CD4-positive, CD25-positive, alpha-beta regulatory T cell (primary cell): Measurements from ENCODE around the gene TMEM109. TPM values are rescaled to one million over a fixed set of nuclear protein-coding genes. Genes with fewer than 3 reads are reported as not detected.

Experiments
- ATAC-seq, 2 donors: fragments of 150-1000 bp; cut with Tn5 transposase; one replicate each; pipeline ENCODE4 v1.10.0; 2021; ENCODE audit warnings: low read depth in 2 of 2, moderate number of reproducible peaks in 2 of 2, moderate library complexity in 1 of 2
- DNase-seq, 3 donors: peaks; one replicate each; pipeline versions ENCODE4 v3.0.0 to v3.0.0-alpha.2; 2012 to 2022; ENCODE audit warnings: mixed read lengths in 1 of 3
- H3K27ac ChIP-seq: one replicate; pipeline ENCODE4 v1.7.0; 2013; ENCODE audit warnings: mild to moderate bottlenecking, low read length; ENCODE audit not compliant: insufficient read depth, poor library complexity, severe bottlenecking
- H3K27me3 ChIP-seq: one replicate; pipeline ENCODE4 v1.7.0; 2013; ENCODE audit warnings: low read length; ENCODE audit not compliant: control insufficient read depth, insufficient read depth
- H3K36me3 ChIP-seq: one replicate; pipeline ENCODE4 v1.7.0; 2013; ENCODE audit warnings: mild to moderate bottlenecking, low read length, moderate library complexity; ENCODE audit not compliant: control insufficient read depth, insufficient read depth
- H3K4me1 ChIP-seq: 2 replicates; pipeline ENCODE4 v1.7.0; 2013; ENCODE audit warnings: mild to moderate bottlenecking, low read length; ENCODE audit not compliant: insufficient read depth, control insufficient read depth, poor library complexity, severe bottlenecking
- H3K4me3 ChIP-seq: one replicate; pipeline ENCODE4 v1.7.0; 2013; ENCODE audit warnings: low read depth, mild to moderate bottlenecking, low read length, moderate library complexity
- H3K9me3 ChIP-seq, 2 experiments: 1 replicate in 1 of 2; 2 replicates in 1 of 2; pipeline ENCODE4 v1.7.0; 2013; ENCODE audit warnings: low read length in 2 of 2, mild to moderate bottlenecking in 1 of 2, moderate library complexity in 1 of 2; ENCODE audit not compliant: control insufficient read depth in 2 of 2
- H3K27ac Mint-ChIP-seq, 3 donors: one replicate each; pipeline ENCODE4 v1.8.0; 2020 to 2022; ENCODE audit warnings: mild to moderate bottlenecking in 3 of 3, mixed read lengths in 3 of 3, moderate library complexity in 2 of 3
- H3K27me3 Mint-ChIP-seq: one replicate; pipeline ENCODE4 v1.8.0; 2022; ENCODE audit warnings: mild to moderate bottlenecking, mixed read lengths
- H3K36me3 Mint-ChIP-seq: one replicate; pipeline ENCODE4 v1.8.0; 2020; ENCODE audit warnings: mixed read lengths
- H3K4me1 Mint-ChIP-seq, 4 donors: one replicate each; pipeline ENCODE4 v1.8.0; 2020 to 2022; ENCODE audit warnings: mixed read lengths in 4 of 4, mild to moderate bottlenecking in 1 of 4
- H3K4me3 Mint-ChIP-seq, 4 donors: one replicate each; pipeline ENCODE4 v1.8.0; 2020 to 2022; ENCODE audit warnings: mild to moderate bottlenecking in 4 of 4, mixed read lengths in 4 of 4, moderate library complexity in 3 of 4
- H3K9me3 Mint-ChIP-seq, 7 donors: one replicate each; pipeline ENCODE4 v1.8.0; 2020 to 2022; ENCODE audit warnings: mixed read lengths in 7 of 7, mild to moderate bottlenecking in 3 of 7, moderate library complexity in 2 of 7
- polyA plus RNA-seq, 4 donors: library from polyadenylated mRNA; unstranded; fragments of 300-500 nt; fragmentation: Illumina TruSeq; gene quantifications; one replicate each; pipeline ENCODE4 v1.2.3, GENCODE V29; 2021
- total RNA-seq: library from RNA; stranded (reverse); gene quantifications from one replicate; pipeline ENCODE4 v1.2.3, GENCODE V29; 2022

Gene TMEM109
- total and polyA plus RNA-seq, 5 donors from 2014 or later, result 49.9 to 215 (median 192) TPM

DNA sequence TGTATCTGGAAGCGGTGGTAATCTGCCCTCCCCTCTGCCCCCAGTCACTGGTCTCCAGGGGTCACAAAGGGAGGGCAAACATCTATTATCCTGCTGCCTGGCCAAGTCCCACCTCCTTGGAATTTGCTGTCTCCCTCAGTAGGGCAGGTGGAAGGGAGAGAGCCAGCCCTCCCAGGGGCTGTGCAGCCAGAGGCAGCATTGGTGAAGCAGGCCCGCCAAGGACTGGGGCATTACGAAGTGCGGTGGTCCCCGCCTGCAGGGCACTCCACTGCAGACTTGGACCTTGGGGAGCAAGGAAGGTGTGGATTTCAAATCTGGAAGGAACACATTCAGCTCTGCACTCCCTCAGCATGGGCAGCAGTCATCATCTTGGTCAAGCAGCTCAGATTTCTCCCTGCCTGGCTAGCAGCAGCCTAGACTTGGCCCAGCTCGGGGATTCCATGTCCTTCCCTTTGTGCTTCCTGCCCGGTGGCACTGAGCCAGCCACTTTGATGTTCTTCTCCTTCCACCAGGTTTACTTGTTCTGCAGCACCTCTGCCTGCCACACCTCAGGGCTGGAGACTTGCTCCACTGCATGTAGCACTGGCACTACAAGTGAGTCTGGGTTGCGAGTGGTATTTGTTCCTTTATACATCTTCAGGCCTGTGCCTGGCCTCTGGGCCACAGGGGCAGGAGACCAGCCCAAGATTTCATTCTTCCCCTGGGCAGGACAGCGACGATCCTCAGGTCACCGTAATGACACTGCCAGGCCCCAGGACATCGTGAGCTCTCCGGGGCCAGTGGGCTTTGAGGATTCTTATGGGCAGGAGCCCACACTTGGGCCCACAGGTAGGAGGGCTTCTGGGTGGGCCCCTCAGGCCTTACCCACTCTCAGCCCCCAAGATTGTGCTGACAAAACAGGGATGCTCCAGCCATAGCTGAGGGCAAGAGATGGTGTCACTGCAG is 39.3 kb upstream of the TMEM109 start:
- no peaks in the 10 kb centered on the region for H3K9me3 ChIP-seq
- H3K27ac ChIP-seq, result no peak overlapping the region
- ATAC-seq, result no peak
- peaks cover 7% of the 10 kb centered on the region for H3K36me3 ChIP-seq
- H3K27me3 ChIP-seq, result no peaks in the 10 kb centered on the region
- Mint-ChIP-seq H3K36me3 (peaks cover 6% of the 10 kb centered on the region), H3K27ac (peak overlapping the region in 2 of 3 donors; percentile 4 to 55), H3K4me1 (peaks cover 0 to 5% (median 3%) of the 10 kb centered on the region in 4 donors), H3K9me3 (no peaks in the 10 kb centered on the region), H3K4me3 (no peak overlapping the region), H3K27me3 (no peaks in the 10 kb centered on the region)
- no peaks in the 10 kb centered on the region for H3K4me1 ChIP-seq
- H3K4me3 ChIP-seq, result no peak overlapping the region
- no peak for DNase-seq

GRCh38 chr11:60875366-60876167 is 38.4 kb upstream of the TMEM109 start:
- Histone ChIP-seq H3K27ac (no peak overlapping the region), H3K36me3 (peaks cover 16% of the 10 kb centered on the region), H3K4me3 (no peak overlapping the region), H3K9me3 (no peaks in the 10 kb centered on the region), H3K4me1 (no peaks in the 10 kb centered on the region), H3K27me3 (no peaks in the 10 kb centered on the region)
- Mint-ChIP-seq H3K27me3 (no peaks in the 10 kb centered on the region), H3K4me1 (peaks cover 0 to 5% (median 3%) of the 10 kb centered on the region in 4 donors), H3K27ac (peak overlapping the region in 1 of 3 donors; percentile 14), H3K9me3 (no peaks in the 10 kb centered on the region), H3K36me3 (peaks cover 14% of the 10 kb centered on the region), H3K4me3 (no peak overlapping the region)
- ATAC-seq (no peak), DNase-seq (no peak)

- DNase-seq (no peak), ATAC-seq (no peak)
- no peaks in the 10 kb centered on the region for H3K9me3 ChIP-seq
- H3K9me3 Mint-ChIP-seq, result no peaks in the 10 kb centered on the region
- no peak overlapping the region for H3K4me3 ChIP-seq
- H3K36me3 ChIP-seq, result peaks cover 21% of the 10 kb centered on the region
- H3K27me3 Mint-ChIP-seq, result no peaks in the 10 kb centered on the region
- no peaks in the 10 kb centered on the region for H3K27me3 ChIP-seq
- no peak overlapping the region for H3K4me3 Mint-ChIP-seq
- H3K4me1 ChIP-seq, result no peaks in the 10 kb centered on the region
- H3K27ac Mint-ChIP-seq, result peak overlapping the region in 1 of 3 donors; percentile 62
- H3K36me3 Mint-ChIP-seq, result peaks cover 19% of the 10 kb centered on the region
- no peak overlapping the region for H3K27ac ChIP-seq
- H3K4me1 Mint-ChIP-seq, result peaks cover 0 to 5% (median 3%) of the 10 kb centered on the region in 4 donors
Measured at GRCh38 chr11:60876168-60876485, 37.8 kb upstream of the TMEM109 start.

GRCh38 chr11:60878245-60879101 is 35.5 kb upstream of the TMEM109 start:
- no peaks in the 10 kb centered on the region for H3K9me3 Mint-ChIP-seq
- H3K4me3 Mint-ChIP-seq, result no peak overlapping the region
- H3K4me3 ChIP-seq, result no peak overlapping the region
- DNase-seq, result no peak
- ATAC-seq, result no peak
- H3K36me3 Mint-ChIP-seq, result peaks cover 37% of the 10 kb centered on the region
- H3K4me1 ChIP-seq, result no peaks in the 10 kb centered on the region
- peaks cover 21% of the 10 kb centered on the region for H3K36me3 ChIP-seq
- H3K9me3 ChIP-seq, result no peaks in the 10 kb centered on the region
- no peak overlapping the region for H3K27ac Mint-ChIP-seq
- H3K27me3 Mint-ChIP-seq, result no peaks in the 10 kb centered on the region
- H3K4me1 Mint-ChIP-seq, result peaks cover 0 to 5% (median 3%) of the 10 kb centered on the region in 4 donors
- H3K27me3 ChIP-seq, result no peaks in the 10 kb centered on the region
- no peak overlapping the region for H3K27ac ChIP-seq

DNA sequence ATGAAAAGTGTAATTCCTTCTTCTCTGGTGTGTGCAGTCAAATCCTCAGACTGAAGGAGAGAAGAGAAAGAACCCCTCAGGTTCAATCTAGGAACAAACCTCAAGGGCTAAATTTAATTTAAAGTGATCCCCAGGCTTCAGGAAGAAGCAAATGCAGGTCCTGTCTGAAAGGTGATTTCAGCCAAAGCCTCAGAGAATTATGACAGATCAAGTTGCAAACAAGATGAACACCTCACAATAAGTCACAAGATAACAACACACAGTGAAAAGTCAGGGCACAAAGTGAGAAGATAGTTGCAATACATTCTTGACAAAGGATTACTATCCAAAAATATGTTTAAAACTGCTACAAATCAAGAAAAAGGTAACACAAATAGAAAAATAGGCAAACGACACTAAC is 34.9 kb upstream of the TMEM109 start:
- DNase-seq (no peak), ATAC-seq (no peak)
- H3K36me3 ChIP-seq, result peaks cover 21% of the 10 kb centered on the region
- no peak overlapping the region for H3K27ac ChIP-seq
- no peaks in the 10 kb centered on the region for H3K9me3 ChIP-seq
- no peak overlapping the region for H3K27ac Mint-ChIP-seq
- H3K36me3 Mint-ChIP-seq, result peaks cover 43% of the 10 kb centered on the region
- no peaks in the 10 kb centered on the region for H3K9me3 Mint-ChIP-seq
- no peaks in the 10 kb centered on the region for H3K27me3 ChIP-seq
- no peak overlapping the region for H3K4me3 Mint-ChIP-seq
- no peak overlapping the region for H3K4me3 ChIP-seq
- no peaks in the 10 kb centered on the region for H3K4me1 ChIP-seq
- no peaks in the 10 kb centered on the region for H3K27me3 Mint-ChIP-seq
- peaks cover 0 to 5% (median 5%) of the 10 kb centered on the region in 4 donors for H3K4me1 Mint-ChIP-seq

- peaks cover 0 to 8% (median 5%) of the 10 kb centered on the region in 4 donors for H3K4me1 Mint-ChIP-seq
- Histone ChIP-seq H3K27ac (no peak overlapping the region), H3K27me3 (no peaks in the 10 kb centered on the region), H3K4me1 (no peaks in the 10 kb centered on the region), H3K4me3 (no peak overlapping the region), H3K9me3 (no peaks in the 10 kb centered on the region), H3K36me3 (peaks cover 21% of the 10 kb centered on the region)
- H3K36me3 Mint-ChIP-seq, result peaks cover 49% of the 10 kb centered on the region
- no peak overlapping the region for H3K27ac Mint-ChIP-seq
- no peak for DNase-seq
- no peak overlapping the region for H3K4me3 Mint-ChIP-seq
- H3K9me3 Mint-ChIP-seq, result no peaks in the 10 kb centered on the region
- no peak for ATAC-seq
- H3K27me3 Mint-ChIP-seq, result no peaks in the 10 kb centered on the region
Measured at GRCh38 chr11:60879971-60880588, 33.9 kb upstream of the TMEM109 start.
